ENCODE measurements around the gene PPOX.
A peak's percentile ranks its signal among the peaks of the same experiment; 100 is the strongest.

Gene PPOX

GRCh38 chr1:161176468-161177111, 10.4 kb downstream of the PPOX start:
- no peak for DNase-seq

DNA sequence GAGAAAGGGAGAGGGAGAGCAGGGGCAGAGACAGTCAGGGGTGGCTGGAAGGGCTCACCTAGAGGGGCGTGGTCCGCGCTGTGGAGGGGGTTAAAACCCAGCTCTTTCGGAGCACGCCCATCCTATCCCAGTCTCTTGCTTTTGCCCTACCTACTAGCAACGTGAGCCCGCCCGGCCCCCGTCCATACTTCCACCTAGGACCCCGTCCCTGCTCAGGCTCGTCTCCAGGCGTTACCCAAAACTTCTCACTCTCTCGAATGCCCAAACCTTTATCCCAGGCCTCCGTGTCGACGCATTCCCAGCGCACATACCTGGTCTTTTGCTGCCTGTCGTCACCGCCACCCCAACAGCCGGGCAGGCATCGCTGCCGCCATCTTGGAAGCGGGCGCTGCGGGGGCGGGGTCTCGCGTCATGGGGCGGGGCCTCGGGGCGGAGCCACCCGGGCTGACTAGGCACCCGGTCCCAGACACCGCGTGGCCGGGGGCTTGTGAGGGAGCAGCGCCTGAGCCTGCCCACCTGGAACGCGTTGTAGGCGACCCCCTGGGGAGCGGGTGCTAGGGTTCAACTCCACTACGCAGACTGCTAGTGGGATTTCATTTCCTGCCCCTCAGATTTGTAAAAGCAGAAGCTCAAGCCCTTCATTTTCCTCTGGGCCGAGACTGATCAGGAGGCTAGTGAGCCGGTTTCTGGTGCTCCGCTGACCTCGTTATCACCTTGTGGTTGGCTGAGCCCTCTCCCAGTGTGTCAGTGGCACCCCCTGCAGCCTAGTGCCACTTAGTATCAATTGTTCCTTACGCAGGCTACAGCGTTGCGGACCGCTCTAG, 11.1 kb downstream of the PPOX start, which contains the start of gene B4GALT3:
Gene B4GALT3, minus strand, starts transcription at position 396 of the 824 bp plus-strand sequence. CDS start 1,447 bp downstream, outside the sequence.
- peak; percentile 92 for DNase-seq

DNA sequence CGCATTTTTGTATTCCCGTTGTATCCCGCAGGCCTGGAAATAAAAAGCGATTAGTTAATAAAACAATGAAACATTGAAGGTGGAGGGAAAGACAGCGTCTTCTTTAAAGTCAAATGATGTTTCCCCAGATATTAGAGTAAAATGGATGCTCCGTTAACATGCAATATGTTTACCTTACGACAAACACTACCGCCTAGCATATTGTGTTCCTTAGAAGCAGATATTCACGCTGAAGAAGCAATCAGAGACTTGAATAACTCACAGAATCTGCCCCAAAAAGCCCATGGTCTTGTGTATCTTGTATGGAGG, 11.7 kb downstream of the PPOX start:
- no peak for DNase-seq

DNA sequence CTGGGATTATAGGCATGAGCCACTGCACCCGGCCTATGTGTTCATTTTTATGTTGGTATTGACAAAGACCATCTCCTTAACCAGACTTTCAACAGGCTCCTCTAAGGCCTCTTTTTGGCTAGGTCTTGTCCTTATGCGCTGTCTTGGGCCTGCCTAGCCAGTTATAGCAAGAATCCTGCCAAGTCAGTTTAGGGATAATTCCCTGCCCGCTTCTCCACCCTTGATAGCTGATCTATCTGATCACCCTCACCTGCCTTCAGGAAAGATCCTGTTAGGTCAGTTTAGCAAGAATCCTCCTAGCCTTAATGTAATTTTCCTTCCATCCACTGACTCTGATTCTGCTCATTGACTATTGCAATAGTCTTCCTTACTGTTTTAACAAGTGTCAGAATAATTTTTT, 13.5 kb downstream of the PPOX start:
- no peak for DNase-seq

DNA sequence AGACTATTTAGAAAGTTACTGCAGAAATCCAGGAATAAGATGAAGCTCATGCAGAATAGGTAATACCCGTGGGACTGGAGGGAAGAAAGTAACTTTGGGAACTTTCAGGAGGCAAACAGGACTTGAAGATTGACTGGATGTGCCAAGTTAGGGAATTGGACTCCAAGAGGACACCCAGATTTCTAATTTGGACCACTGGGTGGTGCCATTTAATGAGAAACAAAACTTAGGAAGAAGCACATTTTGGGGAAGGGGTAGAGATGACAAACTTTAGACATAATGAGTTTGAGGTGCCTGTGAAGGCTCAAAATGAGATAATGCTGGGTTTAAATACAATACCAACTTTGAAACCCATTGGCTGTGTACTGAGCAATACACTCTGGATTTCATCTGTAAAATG, 14.4 kb downstream of the PPOX start:
- no peak for DNase-seq

GRCh38 chr1:161182214-161182613, 16.0 kb downstream of the PPOX start:
- DNase-seq = no peak

DNA sequence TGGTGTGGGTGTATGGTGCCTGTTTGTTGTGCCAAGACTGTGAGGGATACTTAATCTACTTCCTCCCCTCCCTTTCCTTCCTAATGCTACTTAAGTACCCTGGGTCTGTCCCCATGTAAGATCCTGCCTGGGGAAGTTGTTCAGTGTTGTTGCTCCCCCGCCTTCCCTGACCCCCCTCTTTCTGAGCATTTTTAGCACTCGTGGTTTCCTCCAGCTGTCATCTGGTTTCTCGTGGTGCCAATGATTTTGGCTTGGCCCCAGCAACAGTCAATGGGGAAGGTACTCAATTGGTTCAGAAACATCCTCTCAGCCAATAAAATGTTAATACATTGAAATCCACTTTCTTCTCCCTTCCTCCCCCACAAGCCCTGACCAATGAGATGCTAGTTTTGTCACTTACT, 19.1 kb downstream of the PPOX start:
- no peak for DNase-seq

DNA sequence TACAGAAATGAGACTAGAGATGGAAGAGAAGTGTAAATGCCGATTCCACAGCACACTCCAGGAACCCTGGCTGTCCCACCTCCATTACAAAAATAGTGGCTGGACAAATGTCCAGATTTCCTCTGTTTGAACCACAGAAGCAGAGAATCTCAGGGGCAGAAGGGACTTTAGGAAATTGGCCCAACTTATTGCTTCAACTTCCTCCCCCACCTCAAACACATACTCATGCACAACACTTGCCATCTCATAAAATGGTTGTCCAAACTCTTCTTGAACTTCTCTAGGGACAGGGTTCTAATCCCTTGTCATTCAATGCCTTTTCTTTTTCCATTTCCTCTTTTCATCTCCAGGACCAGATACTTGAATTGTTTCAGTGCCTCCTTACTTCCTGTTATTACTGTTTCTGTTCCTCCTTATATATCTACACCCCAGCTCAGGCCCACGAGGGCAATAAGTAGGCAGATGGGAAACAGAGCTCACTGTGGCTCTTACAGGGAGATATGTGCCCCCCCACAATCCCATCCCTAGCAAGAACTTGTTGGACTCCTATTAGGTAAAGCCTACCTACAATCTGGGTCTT, 19.6 kb downstream of the PPOX start:
- DNase-seq = no peak

GRCh38 chr1:161187311-161187710, 21.1 kb downstream of the PPOX start:
- no peak for DNase-seq

DNA sequence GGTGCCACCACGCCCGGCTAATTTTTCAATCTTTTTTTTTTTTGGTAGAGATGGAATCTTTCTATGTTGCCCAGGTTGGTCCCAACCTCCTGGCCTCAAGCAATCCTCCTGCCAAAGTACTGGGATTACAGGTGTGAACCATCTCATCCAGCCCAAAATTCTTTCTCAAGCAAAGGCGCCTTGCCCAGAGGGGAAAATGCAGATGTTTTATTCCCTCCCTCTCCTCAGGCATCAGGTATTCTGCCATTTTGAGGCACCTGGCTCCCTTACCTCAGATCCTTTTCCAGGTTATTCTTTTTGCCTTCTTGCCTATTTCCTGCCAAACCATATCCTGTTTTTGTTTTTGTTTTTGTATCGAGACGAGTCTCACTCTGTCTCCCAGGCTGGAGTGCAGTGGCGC, 22.2 kb downstream of the PPOX start:
- no peak for DNase-seq

DNA sequence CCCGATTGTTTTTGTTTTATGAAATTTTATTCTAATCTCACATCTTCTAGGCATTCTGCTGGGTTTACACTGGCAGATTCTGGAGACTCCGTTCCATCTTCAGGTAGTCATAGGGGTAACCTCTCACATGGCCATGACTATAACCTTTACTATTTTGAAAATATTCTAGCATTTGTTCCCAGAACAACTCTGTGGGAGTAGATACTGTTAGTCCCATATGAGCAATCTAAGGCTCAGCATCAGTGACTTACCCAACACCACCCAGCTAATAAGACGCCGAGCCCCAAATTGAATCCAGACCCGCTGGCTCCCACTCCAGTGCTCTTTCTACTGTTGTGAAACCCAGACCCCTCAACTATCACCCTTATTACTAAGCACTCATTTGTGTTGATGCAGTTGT, 22.8 kb downstream of the PPOX start:
- DNase-seq = no peak

- no peak for DNase-seq
These were observed 24.8 kb downstream of the PPOX start for GRCh38 chr1:161190962-161191521.

DNA sequence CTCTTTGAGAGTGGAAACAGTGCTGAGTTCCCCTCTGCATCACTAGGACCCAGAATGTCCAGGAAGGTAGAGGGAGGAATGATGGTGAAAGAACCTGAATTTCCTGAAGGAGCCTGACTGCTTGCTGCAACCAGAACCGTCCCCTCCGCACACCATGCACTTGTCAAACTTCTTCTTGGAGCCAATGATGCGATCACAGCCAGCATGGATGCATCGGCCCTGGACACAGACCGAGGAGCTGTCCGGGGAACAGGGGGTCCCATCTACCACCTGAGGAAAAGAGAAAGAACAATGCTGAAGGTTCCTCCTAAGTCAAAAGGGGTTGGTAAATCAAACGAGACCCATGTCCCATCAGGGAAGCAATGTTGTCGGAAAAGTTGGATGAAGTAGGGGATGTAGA, 25.7 kb downstream of the PPOX start:
- no peak for DNase-seq

DNA sequence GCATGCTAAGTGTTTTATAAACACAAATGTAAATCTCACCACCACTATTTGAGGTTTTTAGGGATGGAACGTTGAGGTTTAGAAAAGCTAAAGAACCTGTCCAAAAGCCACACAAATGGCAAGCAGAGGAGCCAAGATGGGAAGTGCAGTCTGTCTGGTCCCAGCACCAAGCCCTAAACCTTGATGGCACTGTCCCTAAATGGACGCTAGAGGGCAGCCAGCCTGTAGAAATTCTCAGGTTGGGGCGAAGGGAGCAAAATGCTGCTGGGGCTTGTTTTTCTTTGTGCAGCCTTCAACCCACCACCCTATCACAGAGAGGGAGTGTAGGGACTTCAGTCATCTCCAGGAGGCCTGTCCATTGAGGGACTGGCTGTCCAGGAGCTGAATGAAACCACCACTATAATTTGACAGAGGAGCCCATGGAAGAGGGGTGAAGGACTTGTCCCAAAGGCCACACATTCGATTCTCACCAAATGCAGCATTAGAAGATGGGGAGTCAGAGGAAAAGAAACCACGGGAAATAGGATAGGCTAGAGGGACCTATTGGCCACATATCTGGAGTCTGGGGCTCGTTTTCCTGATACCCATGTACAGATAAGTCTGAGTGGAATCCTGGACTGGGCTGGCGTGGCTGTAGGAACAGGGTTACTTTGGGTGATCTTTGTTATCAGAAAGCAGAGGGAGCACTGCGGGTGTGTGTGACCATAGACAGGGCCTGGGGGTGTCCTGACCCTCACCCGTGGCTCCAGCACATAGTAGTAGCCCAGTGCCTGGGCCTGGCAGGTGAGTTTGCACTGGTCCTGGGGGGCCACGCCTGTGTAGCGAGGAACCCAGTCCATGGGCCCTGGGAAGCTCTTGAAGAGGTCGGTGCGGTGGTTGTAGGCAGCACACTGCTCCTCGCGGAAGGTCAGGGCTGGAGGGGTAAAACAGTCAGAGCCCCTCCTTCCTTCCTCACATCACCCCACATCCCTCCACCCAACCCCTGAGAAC, 26.5 kb downstream of the PPOX start:
- DNase-seq = peak; percentile 48

- DNase-seq = no peak
These were observed 27.5 kb downstream of the PPOX start for GRCh38 chr1:161193561-161194235.

- no peak for DNase-seq
These were observed 28.9 kb downstream of the PPOX start for GRCh38 chr1:161195171-161195570.

DNA sequence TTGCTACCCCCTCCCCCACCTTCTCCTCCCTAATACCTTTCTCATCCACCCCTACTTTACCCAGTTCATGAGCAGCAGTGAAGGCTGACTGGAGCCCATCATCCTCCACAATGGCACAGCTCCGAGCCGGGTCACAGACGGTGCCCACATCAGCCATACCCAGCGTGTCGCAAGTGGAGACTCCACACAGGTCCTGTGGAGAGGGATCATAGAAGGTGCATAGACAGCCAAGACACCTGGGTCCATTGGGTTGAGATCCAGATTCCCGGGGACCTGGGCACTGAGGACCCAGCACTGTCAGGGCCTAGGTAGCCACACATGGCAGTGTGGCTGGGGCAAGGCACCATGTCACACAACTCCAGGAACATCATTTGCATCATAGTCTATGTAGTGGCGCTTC, 29.9 kb downstream of the PPOX start:
- no peak for DNase-seq

GRCh38 chr1:161196521-161197451, 30.6 kb downstream of the PPOX start:
- no peak for DNase-seq

DNA sequence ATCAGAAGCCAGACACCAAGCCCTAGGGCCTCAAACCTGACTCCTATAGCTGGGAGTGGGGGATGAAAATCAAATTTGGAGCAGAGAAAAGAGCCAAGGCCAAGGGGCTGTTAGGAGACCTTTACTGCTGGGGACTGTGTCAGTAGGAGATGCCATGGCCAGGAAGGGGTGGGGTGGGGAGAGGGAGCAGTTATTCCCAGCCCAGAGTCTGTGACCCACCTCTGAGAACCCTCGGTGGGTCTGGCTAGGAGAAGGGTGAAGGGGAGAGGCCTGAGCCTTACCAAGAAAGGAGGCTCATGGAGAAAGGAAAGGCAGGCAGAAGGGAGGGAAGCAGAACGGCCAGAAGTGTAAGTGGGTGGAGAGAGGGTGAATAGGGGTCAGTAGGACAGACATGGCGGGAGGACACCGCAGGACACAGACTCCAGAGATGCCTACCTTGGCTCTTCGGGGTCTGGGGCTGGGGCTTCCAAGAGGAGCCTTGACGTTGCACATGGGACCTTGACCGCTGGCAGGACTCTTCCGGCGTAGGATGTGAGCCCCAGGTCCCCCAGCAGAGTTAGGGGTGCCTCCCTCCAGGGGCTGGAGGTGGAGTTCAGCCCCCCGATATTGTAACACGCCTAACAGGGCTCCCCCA, 31.5 kb downstream of the PPOX start:
- DNase-seq = no peak

- DNase-seq = peak; percentile 25
These were observed 32.1 kb downstream of the PPOX start for GRCh38 chr1:161198194-161198896.

Measured in NCI-H510A treated with DMSO at 0.1 percent for 48 hours (cell line).